ENCODE data around the gene NUP88.

NUP88 gene

DNA sequence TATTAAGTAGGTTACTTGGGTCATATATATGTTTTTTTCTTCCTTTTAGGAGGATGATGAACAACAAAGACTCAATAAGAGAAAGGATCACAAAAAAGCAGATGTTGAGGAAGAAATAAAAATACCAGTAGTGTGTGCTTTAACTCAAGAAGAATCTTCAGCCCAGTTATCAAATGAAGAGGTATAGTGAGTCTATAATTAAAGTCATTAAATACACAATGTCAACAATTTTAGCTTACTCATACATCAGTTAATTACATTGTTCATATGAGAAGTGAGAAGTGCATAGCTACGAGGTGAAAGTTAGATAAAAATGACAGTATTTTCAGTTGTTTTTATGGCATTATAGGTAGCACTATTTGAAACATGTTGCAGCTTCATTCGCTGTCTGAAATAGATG lies 65.2 kb downstream of the NUP88 start:
- no peak for DNase-seq

DNA sequence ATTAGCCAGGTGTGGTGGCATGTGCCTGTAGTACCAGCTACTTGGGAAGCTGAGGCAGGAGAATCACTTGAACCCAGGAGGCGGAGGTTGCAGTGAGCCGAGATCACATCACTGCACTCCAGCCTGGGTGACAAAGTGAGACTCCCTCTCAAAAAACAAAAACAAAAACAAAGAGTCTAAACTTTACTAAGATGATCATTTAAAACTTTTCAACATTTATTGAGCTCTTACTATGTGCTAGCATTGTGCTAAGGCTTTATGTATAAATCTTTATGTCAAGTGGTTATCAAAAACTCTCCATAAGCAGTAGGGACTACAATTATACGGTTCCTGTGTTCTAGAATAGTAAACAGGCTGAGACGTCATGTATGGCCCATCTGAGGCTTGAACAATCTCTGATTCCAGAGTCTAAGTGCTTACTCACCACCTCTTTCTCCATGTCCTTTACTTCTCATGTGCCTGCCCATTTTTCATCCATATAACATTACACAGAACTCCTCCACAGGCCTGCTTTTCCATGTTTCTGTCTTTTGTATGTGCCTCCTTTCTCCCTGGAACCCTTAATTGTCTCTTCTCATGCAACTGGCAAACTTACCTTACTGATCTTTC lies 66.7 kb downstream of the NUP88 start:
- no peak for DNase-seq

DNA sequence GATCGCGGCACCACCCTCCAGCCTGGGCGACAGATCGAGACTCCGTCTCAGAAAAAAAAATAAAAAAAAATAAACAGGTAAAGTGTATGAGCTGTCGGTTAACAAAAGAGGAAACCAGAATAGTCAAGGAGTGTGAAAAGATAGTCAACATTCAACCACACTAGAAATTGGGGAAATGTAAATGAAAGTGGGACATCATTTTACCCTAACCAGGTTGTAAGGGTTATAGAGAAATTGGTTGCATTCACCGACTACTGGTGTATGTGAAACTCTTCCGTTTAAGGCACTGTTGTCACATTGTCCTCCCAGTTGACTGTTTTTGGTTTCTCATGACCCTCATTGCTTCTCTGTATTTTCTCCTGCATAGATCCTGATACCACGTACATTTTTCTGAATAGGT lies 74.5 kb downstream of the NUP88 start:
- no peak for DNase-seq

Measured in stimulated activated CD4-positive, alpha-beta T cell treated with anti-CD3 and anti-CD28 coated beads, Interleukin-2, amount 100 ng/mL, for 48 hours (primary cell).